ENCODE measurements around the gene CHIC2. TPM values are rescaled to one million over a fixed set of nuclear protein-coding genes. Genes with fewer than 3 reads are reported as not detected.

The CHIC2 gene
- total RNA-seq, 6 experiments from 2014 or later: 23.5 to 30.2 (median 27.5) TPM

DNA sequence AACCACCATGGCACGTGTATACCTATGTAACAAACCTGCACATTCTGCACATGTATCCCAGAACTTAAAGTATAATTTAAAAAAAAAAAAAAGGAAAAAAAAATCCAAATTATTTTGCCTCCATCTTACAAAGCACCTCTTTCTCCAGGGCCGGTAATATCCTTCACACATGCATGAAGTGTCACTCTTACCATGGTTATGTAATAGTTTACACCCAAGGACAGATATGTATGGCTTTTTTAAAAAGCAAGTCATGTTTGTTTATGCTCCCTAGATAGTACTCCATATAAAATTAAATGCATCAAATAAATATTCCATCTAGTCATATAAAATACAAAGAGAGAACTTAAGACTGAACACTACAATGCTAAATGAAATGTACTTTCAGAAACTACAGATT, 22.5 kb downstream of the CHIC2 start:
- no peaks in the 10 kb centered on the region; the same call in 1 of the 2 replicates for H3K27me3 Mint-ChIP-seq (ENCODE audit: insufficient read depth)
- no peak for DNase-seq
- TF ChIP-seq, protein P1, sequence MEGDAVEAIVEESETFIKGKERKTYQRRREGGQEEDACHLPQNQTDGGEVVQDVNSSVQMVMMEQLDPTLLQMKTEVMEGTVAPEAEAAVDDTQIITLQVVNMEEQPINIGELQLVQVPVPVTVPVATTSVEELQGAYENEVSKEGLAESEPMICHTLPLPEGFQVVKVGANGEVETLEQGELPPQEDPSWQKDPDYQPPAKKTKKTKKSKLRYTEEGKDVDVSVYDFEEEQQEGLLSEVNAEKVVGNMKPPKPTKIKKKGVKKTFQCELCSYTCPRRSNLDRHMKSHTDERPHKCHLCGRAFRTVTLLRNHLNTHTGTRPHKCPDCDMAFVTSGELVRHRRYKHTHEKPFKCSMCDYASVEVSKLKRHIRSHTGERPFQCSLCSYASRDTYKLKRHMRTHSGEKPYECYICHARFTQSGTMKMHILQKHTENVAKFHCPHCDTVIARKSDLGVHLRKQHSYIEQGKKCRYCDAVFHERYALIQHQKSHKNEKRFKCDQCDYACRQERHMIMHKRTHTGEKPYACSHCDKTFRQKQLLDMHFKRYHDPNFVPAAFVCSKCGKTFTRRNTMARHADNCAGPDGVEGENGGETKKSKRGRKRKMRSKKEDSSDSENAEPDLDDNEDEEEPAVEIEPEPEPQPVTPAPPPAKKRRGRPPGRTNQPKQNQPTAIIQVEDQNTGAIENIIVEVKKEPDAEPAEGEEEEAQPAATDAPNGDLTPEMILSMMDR (IDR thresholded peaks at IDR 0.05): no peak
- no peak overlapping the region for H3K4me3 Mint-ChIP-seq
- H3K27ac Mint-ChIP-seq: no peak overlapping the region
- peaks cover 37% of the 10 kb centered on the region for H3K4me1 Mint-ChIP-seq (ENCODE audit: low read depth)
- H3K9me3 Mint-ChIP-seq: no peaks in the 10 kb centered on the region
- peaks cover 32% of the 10 kb centered on the region for H3K36me3 Mint-ChIP-seq (ENCODE audit: low read depth)

DNA sequence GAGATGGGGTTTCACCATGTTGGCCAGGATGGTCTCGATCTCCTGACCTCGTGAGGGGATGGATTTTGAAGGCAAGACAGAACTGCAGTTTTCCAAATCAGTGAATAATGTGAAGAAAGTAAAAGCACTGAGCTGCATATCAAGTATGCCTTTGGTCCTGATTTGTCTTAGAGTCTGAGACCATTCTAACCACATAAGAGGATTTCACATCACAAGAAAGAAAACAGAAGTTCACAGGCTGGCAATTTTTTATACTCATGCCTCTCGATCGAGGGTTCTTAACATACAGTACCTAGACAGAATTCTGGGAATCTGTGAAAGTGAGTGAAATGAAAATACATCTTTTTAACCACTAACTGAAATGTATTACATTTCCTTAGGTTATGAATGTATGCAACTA, 23.3 kb downstream of the CHIC2 start:
- Mint-ChIP-seq H3K27ac (no peak overlapping the region), H3K9me3 (no peaks in the 10 kb centered on the region), H3K4me3 (no peak overlapping the region), H3K27me3 (ENCODE audit: insufficient read depth) (no peaks in the 10 kb centered on the region; the same call in 1 of the 2 replicates), H3K36me3 (ENCODE audit: low read depth) (peaks cover 39% of the 10 kb centered on the region), H3K4me1 (ENCODE audit: low read depth) (peaks cover 45% of the 10 kb centered on the region)
- DNase-seq: no peak
- TF ChIP-seq, protein P1 (IDR thresholded peaks at IDR 0.05): no peak

DNA sequence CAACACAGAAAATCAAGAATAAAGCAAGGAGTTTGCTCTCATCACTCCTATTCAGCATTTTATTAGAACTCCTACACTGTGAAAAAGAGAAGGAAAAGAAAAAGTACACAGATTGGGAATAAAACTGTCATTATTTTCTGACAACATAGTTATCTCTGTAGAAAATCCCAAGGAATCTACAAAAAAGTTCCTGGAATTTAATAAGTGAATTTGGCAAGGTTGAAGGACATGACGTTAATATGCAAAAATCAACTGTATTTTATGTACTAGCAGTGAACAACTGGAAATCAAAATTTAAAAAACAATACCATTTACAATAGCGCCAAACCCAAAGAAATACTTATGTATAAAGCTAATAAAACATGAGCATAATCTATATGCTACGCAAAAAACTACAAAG, 26.3 kb downstream of the CHIC2 start:
- TF ChIP-seq, protein P1 (IDR thresholded peaks at IDR 0.05): no peak
- H3K4me3 Mint-ChIP-seq: no peak overlapping the region; the same call in 1 of the 2 replicates
- H3K27me3 Mint-ChIP-seq (ENCODE audit: insufficient read depth): peaks cover 1% of the 10 kb centered on the region; the same call in 1 of the 2 replicates
- H3K27ac Mint-ChIP-seq: peak overlapping the region; percentile 36
- DNase-seq: no peak
- H3K36me3 Mint-ChIP-seq (ENCODE audit: low read depth): peaks cover 45% of the 10 kb centered on the region
- peaks cover 54% of the 10 kb centered on the region for H3K4me1 Mint-ChIP-seq (ENCODE audit: low read depth)
- H3K9me3 Mint-ChIP-seq: no peaks in the 10 kb centered on the region

DNA sequence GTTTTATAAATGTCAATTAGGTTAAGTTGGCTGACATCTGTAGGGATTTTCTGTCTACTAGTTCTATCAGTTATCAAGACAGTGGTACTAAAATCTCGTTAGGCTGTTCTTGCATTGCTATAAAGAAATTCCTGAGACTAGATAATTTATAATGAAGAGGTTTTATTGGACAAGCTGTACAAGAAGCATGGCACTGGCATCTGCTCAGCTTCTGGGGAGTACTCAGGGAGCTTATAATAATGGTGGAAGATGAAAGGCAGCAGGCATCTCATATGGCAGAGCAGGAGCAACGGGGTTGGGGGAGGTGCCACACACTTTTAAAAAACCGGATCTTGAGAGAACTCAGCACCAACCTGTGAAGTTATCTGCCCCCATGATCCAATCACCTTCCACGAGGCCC, 28.2 kb downstream of the CHIC2 start:
- no peak for DNase-seq
- H3K4me1 Mint-ChIP-seq (ENCODE audit: low read depth): peaks cover 47% of the 10 kb centered on the region
- H3K27ac Mint-ChIP-seq: no peak overlapping the region
- H3K36me3 Mint-ChIP-seq (ENCODE audit: low read depth): peaks cover 44% of the 10 kb centered on the region
- no peak overlapping the region for H3K4me3 Mint-ChIP-seq
- H3K9me3 Mint-ChIP-seq: no peaks in the 10 kb centered on the region
- TF ChIP-seq, protein P1 (IDR thresholded peaks at IDR 0.05): no peak
- peaks cover 1% of the 10 kb centered on the region; the same call in 1 of the 2 replicates for H3K27me3 Mint-ChIP-seq (ENCODE audit: insufficient read depth)

DNA sequence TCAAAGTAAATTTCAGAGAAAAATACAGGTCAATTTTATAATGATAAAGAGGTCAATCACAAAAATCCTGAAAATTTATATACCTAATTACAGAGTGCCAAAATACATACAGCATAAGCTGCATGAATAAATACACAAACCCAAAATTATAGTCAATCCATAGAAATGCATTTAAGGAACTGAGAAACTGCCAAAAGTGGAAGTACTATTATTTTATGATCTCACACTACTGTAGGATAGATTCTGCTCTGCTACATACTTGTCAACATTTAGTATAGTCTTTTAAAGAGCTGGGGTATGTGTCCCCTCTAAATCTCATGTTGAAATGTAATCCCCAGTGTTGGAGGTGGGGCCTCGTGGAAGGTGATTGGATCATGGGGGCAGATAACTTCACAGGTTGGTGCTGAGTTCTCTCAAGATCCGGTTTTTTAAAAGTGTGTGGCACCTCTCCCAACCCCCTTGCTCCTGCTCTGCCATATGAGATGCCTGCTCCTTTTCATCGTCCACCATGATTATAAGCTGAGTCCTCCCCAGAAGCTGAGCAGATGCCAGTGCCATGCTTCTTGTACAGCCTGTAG, 31.8 kb downstream of the CHIC2 start:
- Mint-ChIP-seq H3K36me3 (ENCODE audit: low read depth) (peaks cover 33% of the 10 kb centered on the region), H3K27me3 (ENCODE audit: insufficient read depth) (peaks cover 1% of the 10 kb centered on the region; the same call in 1 of the 2 replicates), H3K4me3 (no peak overlapping the region), H3K27ac (0 out of 2 replicates have a peak overlapping the region, but pooled peaks have one; percentile 6), H3K9me3 (no peaks in the 10 kb centered on the region), H3K4me1 (ENCODE audit: low read depth) (peaks cover 43% of the 10 kb centered on the region)
- TF ChIP-seq, protein P1 (IDR thresholded peaks at IDR 0.05): no peak
- DNase-seq: no peak
